ENCODE measurements around the gene ADNP2.

GRCh38 chr18:80184243-80184772 lies 75.2 kb downstream of the ADNP2 start:
- TF ChIP-seq CTCF (conservative IDR thresholded peaks at IDR 0.05; ENCODE audit: low read depth in 2 of 2) (no peak), ZNF114 (CRISPR knock-in tag; IDR thresholded peaks at IDR 0.05) (no peak), CREB1 (CRISPR knock-in tag; IDR thresholded peaks at IDR 0.05; ENCODE audit: low read depth) (no peak), EZH2 (IDR thresholded peaks at IDR 0.05; ENCODE audit: low read depth, unreplicated experiment) (no peak), EZH2phosphoT487 (IDR thresholded peaks at IDR 0.05; ENCODE audit: unreplicated experiment) (no peak), POLR2AphosphoS5 (IDR thresholded peaks at IDR 0.05; ENCODE audit: low read depth) (no peak), REST (IDR thresholded peaks at IDR 0.05; ENCODE audit: unreplicated experiment) (no peak), STAT1 (IDR thresholded peaks at IDR 0.05; ENCODE audit: unreplicated experiment) (no peak), JUNB (IDR thresholded peaks at IDR 0.05; ENCODE audit: unreplicated experiment) (no peak), ZNF331 (CRISPR knock-in tag; IDR thresholded peaks at IDR 0.05; ENCODE audit: low read depth) (no peak)

Data from GM23338 (cell line).